Superior temporal gyrus (tissue), 1 donor: Measurements from ENCODE around the gene LAP3.
A peak's percentile ranks its signal among the peaks of the same experiment; 100 is the strongest.
"Not testable (repeated sequence)": the region's sequence is repeated elsewhere in the genome, so short reads cannot be mapped to it uniquely, and the experiment has no call there.

Experiments used
- DNase-seq: peaks from one replicate; pipeline ENCODE4 v3.0.0-alpha.2; 2016; ENCODE audit errors: extremely low spot score

LAP3 gene

DNA sequence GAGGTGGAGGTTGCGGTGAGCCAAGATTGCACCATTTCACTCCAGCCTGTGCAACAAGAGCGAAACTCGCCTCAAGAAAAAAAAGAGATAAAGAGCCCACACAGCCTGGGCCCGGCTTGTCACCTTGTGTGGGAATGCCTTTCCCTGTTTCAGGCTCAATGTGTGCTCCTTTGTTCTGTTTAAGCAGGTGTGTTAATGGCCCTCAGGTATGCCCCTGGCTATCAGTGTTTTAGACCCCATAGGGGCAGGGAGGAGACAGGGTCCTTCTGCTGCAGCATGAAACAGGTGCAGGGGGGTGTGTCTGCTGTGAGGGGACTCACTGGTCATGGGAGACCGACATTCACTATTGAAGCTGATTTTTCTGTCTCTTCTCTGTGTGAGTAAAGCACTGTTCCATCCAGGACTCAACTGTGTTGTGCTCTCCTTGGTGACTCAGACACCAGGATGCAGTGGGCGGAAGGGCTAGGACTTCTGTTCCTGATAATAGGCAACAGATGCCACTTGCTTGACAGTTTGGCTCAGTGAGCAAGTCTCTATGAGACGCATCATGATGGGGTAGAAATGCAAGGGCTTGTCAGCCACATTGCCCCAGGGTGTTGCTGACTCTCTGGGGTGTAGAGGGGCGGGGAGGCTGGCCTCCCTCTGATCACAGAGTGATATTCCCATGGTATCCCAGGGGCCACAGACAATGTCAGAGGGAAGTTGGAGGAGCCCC lies 15.6 kb upstream of the LAP3 start:
- peak; percentile 52 for DNase-seq

DNA sequence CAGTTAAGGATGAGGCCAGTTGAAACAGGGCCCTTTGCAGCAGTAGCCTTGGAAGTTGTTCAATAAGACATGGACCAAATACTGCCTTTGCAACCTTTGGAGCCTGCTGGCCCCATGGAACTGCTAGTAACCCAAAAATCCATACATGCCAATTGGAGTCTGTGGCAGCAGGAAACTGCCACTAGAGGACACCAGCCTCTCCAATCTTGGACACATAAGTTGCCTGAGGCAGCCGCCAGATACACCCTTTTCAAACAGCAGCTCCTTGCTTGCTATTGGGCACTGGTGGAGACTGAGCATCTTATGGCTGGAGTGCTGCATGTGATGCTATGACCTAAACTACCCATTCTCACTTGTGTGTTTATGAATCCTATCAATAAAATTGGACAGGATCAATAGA lies 14.8 kb upstream of the LAP3 start:
- peak; percentile 38 for DNase-seq

DNA sequence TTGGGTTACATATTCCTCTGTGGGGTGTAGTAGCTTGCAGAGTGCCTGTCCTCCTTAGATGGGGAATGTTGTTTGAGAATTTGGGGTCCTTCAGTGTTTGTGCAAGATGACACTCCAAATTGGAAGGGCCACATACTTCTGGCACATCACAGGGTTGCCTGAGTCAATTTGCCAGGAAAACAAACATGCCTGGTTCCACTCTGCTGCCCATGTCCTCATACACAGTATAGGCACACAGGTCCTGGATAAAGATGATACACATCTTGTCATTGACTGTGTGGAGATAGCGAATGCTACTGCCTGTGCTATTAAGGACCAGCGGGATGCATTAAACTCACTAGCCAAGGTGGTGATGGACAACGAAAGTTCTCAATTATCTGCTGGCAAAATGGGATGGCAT lies 11.2 kb upstream of the LAP3 start:
- no peak for DNase-seq

DNA sequence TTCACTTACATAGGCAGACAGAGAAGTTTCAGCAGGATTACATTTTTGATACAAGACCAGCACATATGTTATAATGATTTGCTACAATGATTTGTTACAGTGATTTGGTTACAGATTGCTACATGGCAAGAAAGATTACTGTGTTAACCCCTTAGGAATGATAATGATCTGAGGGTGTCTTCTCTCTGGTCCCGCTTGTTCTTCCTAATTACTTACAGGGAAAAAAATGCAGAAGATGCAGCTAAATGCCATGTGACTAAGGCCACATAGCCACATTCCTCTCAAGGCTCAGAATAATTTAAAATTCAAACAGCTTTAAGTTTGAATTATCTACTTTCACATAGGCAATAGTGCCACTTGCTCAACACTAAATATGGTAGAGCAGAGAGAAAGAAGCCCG lies 9.7 kb upstream of the LAP3 start:
- DNase-seq, result no peak

DNA sequence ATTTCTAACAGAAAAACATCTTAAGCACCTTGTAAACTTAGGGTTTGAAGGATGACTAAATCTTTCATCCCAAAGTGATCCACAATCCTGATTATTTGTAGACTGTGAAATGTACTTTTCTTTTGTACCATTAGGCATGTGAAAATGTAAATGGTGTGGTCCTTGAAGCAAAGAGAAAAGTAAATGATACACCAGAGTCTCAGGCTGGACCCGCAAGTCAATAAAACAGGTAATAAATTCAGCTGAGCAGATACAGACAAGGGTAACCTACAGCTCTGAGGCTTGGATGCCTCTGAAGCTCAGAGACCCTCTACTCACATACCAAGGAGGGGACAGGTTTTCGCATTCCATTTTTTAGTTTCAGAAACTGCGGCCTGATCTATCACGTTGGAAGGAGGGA lies 2.8 kb upstream of the LAP3 start:
- no peak for DNase-seq

DNA sequence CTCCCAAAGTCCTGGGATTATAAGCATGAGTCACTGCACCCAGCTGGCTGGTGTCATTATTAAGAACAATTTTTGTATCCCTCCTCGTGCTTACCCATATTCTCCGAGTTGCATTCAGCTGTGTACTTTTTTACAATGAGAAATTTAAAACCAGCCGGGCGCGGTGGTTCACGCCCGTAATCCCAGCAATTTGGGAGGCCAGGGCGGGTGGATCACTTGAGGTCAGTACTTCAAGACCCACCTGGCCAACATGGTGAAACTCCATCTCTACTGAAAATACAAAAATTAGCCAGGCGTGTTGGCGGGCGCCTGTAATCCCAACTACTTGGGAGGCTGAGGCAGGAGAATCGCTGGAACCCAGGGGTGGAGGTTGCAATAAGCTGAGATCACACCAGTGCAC lies 1.8 kb upstream of the LAP3 start:
- not testable (repeated sequence) for DNase-seq

DNA sequence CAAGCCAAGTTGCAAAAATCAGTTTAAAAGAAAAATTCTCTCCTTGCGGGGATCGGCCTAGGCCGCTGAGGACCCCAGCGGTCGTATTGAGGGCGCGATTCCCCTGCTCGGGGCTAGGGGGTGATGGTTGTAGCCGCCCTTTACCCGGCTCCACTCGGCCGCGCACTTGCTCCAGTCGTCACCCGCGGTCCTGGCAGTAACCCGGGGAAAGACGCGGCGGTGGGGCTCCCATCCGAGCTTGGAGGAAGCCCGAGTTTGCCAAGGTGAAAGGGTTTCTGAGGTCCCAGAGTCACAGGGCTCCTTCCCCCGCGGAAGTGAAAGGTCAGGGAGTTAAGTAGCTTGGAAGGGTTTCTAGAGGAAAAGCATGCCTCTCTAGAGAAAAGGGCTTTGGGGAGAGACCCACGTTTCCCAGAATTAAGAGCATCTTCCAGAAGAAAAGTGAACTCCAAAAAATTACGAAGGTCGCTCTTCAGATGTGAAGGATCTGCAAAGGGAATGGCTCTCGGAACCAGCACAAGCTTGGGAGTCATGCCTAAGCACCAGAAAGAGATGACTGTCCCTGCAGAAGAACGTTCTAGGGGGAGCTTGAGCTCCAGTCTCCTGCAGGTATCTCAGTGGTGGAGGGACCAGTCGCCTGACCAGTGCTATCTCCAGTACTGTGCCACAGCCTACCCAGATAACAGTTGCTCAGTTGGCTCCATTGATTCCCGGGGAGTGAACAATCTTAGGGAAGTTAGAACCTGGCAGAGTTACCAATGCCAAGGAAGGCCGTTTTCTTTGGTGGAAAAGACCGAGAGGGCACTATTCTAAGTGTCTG lies 875 bp downstream of the LAP3 start:
- peak; percentile 39 for DNase-seq

DNA sequence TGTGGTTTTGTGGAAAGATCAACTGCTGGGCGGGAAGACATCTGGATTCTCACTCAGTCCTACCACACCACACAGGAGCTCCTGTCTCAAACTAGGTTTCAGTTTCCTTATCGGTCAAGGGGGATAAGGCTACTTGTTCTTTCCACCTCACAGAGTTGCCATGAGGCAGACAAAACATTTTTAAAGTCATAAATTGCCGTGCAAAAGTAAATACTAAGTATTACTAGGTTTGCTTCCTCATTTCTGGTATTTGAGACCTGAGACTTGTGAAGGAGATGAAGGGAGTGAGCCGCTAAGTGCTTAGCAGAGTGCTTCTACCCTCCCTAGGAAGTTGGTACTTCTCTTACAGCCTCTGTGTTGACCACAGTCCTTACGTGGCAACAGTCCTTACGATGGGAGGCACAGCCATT lies 1.5 kb downstream of the LAP3 start:
- no peak for DNase-seq

DNA sequence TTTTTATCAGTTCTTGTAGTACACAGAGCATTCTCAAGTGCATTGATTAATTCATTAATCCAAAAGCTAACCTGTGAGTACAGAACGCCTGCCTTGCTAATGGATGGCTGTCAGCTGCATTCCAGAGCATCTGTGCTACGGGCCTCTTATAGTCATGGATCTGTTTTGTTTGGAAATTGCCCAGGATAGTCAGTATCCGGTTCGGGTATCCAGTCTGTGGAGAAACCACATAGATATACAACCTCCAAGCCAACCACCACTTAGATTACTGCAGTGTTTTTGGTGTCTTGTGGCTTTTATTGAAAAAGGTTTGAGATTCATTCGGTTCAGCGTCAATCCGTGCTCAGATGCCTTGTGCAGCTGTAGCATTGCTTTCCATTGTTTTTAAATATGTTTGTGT lies 4.0 kb downstream of the LAP3 start:
- no peak for DNase-seq

DNA sequence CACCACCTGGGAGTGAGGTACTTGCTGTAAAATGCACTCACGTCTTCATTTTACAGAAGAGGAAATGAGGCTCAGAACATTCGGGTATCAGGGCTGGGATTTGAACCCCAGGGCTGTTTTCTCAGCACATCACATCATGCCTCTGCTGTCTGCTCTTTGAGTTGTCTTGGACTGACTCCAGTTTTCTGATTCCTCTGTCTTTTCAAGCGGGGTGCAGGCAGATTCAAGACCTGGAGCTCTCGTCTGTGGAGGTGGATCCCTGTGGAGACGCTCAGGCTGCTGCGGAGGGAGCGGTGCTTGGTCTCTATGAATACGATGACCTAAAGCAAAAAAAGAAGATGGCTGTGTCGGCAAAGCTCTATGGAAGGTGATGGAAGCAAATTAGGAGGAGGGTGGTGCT lies 6.3 kb downstream of the LAP3 start:
- no peak for DNase-seq

DNA sequence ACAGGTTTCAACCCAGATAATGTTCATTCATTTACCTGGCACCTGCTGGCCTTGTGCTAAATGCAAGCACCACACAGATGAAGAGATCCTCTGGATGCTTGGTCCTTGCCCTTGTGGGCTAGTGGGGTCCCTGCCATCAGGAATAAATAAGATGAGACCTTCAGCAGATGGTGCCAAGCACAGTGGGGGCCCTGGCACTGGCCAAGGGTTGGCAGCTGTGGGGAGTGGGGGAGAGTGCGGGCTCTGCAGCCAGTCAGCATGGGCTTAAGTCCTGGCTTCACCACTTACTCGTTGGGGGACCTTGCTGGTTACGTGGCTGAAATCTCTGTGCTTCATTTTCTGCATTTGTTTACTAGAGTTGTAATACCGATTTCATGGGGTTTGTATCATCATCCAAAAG lies 6.9 kb downstream of the LAP3 start:
- DNase-seq, result no peak

DNA sequence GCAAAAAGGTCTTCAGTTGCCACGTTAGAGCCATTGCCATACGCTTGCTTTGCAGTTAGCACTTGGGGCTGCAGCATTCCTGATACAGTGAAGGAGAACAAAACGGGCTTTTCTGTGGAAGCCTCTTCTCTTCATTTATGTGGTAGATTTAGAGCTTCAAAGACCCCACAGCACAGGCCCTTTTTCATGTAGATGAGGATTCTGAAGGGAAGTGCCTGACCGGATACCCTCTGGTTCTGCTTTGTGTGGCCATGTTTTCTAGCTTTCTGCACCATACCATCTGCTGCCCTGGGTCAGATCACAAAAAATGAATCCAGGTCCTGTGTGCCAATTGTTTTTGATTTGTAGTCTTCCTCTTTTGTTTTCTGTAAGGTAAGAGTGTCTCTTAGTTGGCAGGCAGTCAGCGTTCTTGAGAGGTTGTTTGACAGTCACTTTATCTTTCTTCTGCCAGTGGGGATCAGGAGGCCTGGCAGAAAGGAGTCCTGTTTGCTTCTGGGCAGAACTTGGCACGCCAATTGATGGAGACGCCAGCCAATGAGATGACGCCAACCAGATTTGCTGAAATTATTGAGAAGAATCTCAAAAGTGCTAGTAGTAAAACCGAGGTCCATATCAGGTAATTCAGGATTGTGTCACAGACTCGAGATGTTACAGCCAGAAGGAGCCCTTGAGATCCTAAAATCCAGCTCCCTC lies 7.7 kb downstream of the LAP3 start:
- DNase-seq, result no peak

DNA sequence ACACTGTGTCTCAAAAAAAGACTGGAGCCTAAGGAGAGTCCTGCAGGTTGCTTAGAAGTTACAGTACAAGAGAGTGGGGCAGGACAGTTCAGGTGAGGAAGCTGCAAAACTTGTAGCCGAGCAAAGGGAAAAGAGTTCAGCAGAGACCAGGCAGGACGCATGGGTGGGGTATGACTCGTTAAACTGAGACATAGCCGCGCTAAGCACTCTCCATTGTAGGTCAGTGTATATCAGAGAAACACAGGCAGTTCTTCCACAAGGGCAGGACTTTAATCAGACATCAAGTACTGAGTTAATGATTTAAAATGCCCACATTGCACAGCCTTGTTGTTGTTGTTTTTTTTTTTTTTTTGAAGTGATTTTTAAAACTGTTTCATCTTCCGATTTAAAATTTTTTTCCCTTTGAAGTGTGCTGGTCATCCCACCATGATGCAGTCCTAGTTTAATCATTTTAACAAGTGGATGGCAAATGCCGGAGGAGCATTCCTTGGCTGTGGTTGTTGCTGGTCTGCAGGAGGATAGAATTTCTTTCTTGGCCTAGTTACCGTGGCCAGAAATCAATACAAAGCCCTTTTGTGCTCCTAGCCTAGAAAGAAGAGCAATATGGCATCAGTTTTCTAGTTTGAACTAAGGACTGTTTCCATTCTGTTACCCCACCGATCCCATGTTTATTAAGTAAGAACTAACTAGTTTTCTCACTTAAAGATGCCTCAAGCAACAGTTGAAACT lies 10.3 kb downstream of the LAP3 start:
- DNase-seq, result peak; percentile 60

DNA sequence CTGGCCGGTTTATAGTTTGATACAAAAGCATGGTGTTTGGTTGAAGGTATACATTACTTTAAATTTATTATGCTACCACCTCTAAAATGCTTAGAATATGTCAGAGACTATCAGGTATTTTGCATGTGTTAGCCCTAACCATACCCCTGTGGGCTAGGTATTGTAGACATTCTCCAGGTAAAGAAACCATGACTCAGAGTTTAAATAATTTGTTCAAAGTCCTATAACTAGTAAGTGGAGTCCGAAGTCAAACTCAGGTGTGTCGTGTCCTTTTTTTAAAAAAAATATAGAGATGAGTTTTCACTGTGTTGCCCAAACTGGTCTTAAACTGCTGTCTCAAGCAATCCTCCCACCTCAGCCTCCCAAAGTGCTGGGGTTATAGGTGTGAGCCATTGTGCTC lies 12.4 kb downstream of the LAP3 start:
- DNase-seq, result no peak

DNA sequence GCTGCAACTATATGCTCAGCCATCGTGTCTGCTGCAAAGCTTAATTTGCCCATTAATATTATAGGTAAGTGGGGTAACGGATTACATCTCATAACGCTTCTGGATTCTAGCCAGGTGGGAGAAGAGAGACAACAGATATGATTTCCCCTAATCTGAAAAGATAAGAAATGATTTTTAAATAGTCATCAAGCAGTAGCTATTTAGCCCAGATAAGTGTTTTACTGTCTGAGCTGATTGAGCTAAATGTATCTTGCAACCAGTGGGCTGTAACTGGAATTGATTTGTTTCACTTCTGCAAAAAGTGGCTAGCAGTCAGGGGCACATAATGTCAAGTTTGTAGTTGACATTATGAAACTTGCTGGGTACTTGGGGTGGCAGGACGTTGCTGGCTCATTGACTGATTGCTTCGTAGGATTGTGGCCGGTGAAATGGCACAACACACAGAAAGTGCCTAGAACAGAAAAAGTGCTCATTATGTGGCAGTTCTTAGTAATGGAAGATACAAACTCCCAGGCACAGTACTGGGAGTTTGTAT lies 18.5 kb downstream of the LAP3 start:
- DNase-seq, result no peak

DNA sequence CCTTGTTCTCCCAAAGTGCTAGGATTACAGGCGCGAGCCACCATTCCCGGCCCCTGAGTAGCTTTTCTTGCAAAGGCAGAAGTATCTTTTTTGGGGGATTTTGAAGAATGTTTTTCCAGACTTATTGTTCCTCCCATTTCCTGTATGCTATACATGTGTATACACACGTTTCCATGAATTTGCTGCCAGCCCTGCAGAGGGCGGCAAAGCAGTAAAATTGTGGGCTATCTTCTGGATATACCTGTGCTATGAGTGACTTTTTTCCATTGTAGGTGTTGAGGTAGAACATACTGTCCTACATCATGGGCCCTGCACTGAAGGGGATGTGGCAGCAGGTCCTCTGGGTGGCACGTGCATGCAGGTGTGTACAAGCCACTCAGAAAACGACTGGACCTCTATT lies 20.5 kb downstream of the LAP3 start:
- no peak for DNase-seq

DNA sequence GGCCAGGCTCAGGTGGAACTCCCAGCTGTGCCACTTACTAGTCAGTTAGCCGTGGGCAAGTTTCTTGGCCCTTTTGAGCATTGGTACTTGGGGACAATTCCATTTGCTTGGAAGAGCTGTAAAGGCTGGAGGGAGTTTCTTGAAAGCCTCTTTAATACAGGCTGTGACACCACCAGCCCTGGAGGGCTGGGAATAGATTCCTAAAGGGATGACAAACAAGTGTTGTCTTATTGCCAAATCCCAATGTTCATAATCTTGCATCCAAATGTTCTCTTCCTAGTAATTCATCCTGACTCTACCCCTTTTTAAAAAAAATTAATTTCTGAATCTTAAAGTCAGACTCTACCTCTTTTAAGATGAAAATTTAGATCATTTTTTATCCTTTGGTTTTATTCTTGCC lies 22.8 kb downstream of the LAP3 start:
- DNase-seq, result no peak

DNA sequence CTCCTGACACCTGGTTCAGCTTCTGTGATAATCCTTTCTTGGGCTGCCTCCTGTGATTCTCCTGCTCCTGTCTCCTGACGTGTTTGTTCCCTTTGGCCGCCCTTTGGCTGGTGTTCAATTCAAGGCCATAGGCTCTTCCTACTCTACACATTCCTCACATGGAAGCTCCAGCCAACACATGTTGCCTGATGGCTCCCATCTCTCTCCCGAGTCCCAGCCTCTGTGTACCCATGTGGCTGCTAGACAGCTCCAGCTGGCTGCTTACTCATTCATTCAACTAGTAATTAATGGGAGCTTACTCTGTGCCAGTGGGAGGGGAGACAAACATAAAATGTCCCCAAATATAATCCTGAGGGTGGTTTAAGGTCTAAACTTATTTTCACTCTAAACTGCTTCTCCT lies 28.2 kb downstream of the LAP3 start:
- DNase-seq, result no peak

DNA sequence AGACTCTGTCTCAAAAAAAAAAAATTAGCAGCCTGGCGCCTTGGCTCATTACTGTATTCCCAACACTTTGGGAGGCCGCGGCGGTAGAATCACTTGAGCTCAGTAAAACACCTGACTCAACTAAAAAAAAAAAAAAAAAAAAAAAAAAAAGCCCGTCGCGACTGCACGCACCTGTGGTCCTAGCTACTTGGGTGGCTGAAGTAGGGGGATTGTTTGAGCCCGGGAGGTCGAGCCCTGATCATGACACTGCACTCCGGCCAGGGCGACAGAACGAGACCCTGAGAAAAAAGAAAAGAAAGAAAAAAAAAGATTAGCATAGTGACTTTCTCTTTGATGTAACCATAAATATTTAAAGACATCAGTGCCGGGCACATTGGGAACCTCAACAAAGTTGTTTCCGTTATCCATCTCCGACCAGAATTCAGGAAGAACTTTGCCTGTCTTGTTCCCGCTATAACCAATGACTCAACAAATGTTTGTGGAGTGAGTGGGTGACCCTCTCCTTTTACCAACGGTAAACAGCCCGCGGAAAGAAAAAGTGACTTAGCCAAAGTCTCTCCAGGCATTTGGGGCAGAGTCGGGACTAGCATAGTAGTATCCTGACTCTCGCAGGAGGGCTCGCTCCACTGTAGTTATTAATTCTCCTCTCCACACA lies 36.9 kb downstream of the LAP3 start:
- no peak for DNase-seq

DNA sequence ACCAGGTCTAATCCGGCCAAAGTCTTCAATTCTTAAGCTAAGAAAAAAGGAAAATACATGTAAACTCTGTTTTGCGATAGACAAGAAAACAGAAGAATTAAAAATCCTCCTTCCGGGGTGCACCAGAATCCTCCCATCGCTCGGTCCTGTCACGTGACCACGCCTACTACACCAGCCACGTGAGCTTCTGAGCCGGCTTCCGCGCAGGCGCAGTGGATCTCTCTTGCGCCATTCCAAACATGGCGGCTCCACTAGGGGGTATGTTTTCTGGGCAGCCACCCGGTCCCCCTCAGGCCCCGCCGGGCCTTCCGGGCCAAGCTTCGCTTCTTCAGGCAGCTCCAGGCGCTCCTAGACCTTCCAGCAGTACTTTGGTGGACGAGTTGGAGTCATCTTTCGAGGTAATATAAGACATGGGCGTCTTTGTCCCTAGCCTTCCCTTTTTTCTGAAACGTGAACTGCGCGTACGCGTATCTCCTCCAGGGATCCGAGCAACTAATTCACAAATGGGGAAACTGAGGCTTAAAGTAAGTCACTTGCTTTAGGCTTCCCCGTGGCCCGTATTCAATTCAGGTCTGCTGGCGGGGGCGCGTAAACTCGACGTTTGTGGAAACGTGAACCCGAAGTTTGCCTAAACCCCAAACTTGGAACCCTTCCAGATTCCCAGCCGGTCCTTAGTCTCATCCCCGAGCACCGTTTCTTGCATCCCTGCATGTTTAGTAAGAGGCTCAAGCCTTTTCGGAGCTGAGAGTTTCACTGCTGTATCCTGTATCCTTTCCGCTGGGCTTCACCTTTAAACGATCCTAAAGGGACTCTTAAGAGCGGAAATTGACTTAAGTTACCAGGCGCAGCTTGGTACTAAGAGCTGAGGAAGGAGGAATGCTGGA lies 37.7 kb downstream of the LAP3 start, which contains the start of gene MED28:
TSS of gene MED28 (plus strand) at position 226 of the 884 bp plus-strand sequence. CDS start at position 240, 14 bp downstream.
- DNase-seq, result peak; percentile 99
